Neural progenitor cell (in vitro differentiated cells): ENCODE measurements around the gene DLGAP3.

Experiments
- EZH2 ChIP-seq: fragments of 200-600 bp; sonication (generic); IDR thresholded peaks from 2 replicates; pipeline ENCODE4 v1.6.1; 2017; ENCODE audit warnings: antibody characterized with exemption, mild to moderate bottlenecking, moderate library complexity
- EZH2phosphoT487 ChIP-seq: fragments of 200-600 bp; sonication (generic); IDR thresholded peaks from 2 replicates; pipeline ENCODE4 v1.6.1; 2017; ENCODE audit warnings: antibody characterized with exemption
- TF ChIP-seq, protein P1 (sequence below): fragments of 200-600 bp; sonication (generic); IDR thresholded peaks from 2 replicates; pipeline ENCODE4 v1.5.1; 2017; ENCODE audit warnings: antibody characterized with exemption, mild to moderate bottlenecking

DNA sequence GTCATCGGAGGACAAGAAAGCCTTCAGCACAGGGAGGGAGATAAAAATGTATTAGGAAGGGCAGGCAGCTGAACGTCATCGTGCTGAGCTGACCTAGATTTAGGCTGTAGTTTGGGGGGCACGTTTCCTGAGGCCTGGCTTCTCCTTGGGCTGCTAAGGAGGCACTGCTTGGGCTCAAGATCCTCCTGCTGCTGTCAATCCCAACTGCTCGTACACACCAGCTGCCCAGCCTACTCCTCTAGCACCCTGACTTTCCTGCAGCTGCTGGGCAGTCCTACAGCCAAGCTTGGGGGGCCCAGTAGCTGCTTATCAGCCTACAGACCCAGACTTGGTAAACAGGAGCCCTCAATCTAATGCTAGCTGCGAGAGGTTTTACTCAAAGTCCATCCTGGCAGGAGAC, 49.5 kb upstream of the DLGAP3 start:
- TF ChIP-seq, protein P1, sequence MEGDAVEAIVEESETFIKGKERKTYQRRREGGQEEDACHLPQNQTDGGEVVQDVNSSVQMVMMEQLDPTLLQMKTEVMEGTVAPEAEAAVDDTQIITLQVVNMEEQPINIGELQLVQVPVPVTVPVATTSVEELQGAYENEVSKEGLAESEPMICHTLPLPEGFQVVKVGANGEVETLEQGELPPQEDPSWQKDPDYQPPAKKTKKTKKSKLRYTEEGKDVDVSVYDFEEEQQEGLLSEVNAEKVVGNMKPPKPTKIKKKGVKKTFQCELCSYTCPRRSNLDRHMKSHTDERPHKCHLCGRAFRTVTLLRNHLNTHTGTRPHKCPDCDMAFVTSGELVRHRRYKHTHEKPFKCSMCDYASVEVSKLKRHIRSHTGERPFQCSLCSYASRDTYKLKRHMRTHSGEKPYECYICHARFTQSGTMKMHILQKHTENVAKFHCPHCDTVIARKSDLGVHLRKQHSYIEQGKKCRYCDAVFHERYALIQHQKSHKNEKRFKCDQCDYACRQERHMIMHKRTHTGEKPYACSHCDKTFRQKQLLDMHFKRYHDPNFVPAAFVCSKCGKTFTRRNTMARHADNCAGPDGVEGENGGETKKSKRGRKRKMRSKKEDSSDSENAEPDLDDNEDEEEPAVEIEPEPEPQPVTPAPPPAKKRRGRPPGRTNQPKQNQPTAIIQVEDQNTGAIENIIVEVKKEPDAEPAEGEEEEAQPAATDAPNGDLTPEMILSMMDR = no peak
- TF ChIP-seq EZH2 (no peak), EZH2phosphoT487 (no peak)
